Measurements from ENCODE around the gene THG1L. TPM values are rescaled to one million over a fixed set of nuclear protein-coding genes. Genes with fewer than 3 reads are reported as not detected.
A peak's percentile ranks its signal among the peaks of the same experiment; 100 is the strongest.

The THG1L gene
- total and polyA plus RNA-seq, 2 of the 13 experiments (the other 11 are each of a cell fraction or from before 2014, with no cell fraction given): 16.6 to 17.2 TPM

DNA sequence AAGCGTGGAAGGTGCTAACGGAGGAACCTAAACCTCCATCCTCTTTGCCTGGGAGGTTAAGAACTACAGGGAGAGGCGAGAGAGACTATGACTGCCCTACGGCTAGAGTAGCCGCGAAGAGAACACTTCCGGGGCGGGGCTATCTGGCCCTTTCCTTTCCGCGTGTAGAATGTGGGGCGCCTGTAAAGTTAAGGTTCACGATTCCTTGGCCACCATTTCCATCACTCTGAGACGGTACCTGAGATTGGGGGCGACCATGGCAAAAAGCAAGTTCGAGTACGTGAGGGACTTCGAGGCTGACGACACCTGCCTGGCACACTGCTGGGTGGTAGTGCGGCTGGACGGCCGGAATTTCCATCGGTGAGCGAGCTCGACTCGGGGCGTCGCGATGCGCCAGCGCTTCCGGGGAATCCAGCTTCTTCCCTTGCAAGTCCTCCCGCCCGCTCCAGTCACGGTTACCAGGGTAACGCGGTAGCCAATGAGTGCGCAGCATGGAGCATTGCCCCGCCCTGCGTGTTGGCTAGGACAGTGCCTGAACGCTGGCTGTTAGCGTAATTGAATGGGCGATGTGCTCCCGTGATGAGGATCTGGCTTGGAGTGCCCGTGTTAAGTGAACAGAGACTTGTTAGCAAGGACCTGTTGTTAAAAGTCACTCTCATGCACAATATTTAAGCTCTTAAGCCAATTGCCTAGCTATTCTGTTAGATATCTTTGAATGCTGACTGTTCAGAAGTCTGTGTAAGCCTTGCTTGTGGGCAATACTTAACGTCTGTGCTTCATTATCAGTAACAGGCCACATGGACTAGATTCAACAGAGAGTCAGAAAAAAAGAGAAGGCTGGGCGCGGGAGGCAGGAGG is at the start of gene THG1L (continued):
- peak; percentile 86 for TF ChIP-seq ZNF232 (CRISPR knock-in tag; IDR thresholded peaks at IDR 0.05; ENCODE audit: borderline replicate concordance)
- peak; percentile 65; the same call in 1 of the 2 replicates for TF ChIP-seq ZNF468 (CRISPR knock-in tag; IDR thresholded peaks at IDR 0.05)
- TF ChIP-seq PHF20 (CRISPR knock-in tag; IDR thresholded peaks at IDR 0.05): peak; percentile 95
- no peak for TF ChIP-seq ZNF292 (CRISPR knock-in tag; IDR thresholded peaks at IDR 0.05; ENCODE audit: borderline replicate concordance, low read depth)
- TF ChIP-seq ZNF331 (CRISPR knock-in tag; IDR thresholded peaks at IDR 0.05): peak; percentile 40; the same call in 1 of the 2 replicates
- TF ChIP-seq, protein P1, sequence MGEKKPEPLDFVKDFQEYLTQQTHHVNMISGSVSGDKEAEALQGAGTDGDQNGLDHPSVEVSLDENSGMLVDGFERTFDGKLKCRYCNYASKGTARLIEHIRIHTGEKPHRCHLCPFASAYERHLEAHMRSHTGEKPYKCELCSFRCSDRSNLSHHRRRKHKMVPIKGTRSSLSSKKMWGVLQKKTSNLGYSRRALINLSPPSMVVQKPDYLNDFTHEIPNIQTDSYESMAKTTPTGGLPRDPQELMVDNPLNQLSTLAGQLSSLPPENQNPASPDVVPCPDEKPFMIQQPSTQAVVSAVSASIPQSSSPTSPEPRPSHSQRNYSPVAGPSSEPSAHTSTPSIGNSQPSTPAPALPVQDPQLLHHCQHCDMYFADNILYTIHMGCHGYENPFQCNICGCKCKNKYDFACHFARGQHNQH (CRISPR knock-in tag; IDR thresholded peaks at IDR 0.05): peak; percentile 72; the same call in 1 of the 2 replicates
- TF ChIP-seq, protein P2, sequence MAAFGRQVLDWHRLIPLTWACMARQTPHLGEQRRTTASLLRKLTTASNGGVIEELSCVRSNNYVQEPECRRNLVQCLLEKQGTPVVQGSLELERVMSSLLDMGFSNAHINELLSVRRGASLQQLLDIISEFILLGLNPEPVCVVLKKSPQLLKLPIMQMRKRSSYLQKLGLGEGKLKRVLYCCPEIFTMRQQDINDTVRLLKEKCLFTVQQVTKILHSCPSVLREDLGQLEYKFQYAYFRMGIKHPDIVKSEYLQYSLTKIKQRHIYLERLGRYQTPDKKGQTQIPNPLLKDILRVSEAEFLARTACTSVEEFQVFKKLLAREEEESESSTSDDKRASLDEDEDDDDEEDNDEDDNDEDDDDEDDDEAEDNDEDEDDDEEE (CRISPR knock-in tag; IDR thresholded peaks at IDR 0.05): 0 out of 2 replicates have a peak, but pooled peaks have one; percentile 54
- 0 out of 2 replicates have a peak, but pooled peaks have one; percentile 39 for TF ChIP-seq ZNF552 (CRISPR knock-in tag; IDR thresholded peaks at IDR 0.05; ENCODE audit: borderline replicate concordance)
- peak; percentile 54 for TF ChIP-seq YY1 (IDR thresholded peaks at IDR 0.05; ENCODE audit: insufficient read depth, insufficient replicate concordance, low read depth, low read length)
- TF ChIP-seq, protein P3, sequence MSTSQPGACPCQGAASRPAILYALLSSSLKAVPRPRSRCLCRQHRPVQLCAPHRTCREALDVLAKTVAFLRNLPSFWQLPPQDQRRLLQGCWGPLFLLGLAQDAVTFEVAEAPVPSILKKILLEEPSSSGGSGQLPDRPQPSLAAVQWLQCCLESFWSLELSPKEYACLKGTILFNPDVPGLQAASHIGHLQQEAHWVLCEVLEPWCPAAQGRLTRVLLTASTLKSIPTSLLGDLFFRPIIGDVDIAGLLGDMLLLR (CRISPR knock-in tag; IDR thresholded peaks at IDR 0.05): peak; percentile 53; the same call in 1 of the 2 replicates
- TF ChIP-seq BORCS8-MEF2B (CRISPR knock-in tag; IDR thresholded peaks at IDR 0.05): peak; percentile 91; the same call in 1 of the 2 replicates

All from HepG2 (cell line).